PC-9 (cell line): ENCODE measurements around the gene NAT16.

Source experiments
- EZH2 ChIP-seq: fragments of 200-600 bp; sonication (generic); IDR thresholded peaks from 2 replicates; pipeline ENCODE4 v1.8.0; 2017; ENCODE audit warnings: antibody characterized with exemption, low read depth
- TF ChIP-seq, protein P1 (sequence below): fragments of 200-600 bp; sonication (generic); conservative IDR thresholded peaks from 2 replicates; pipeline ENCODE4 v1.6.1; 2017; ENCODE audit warnings: mixed run types, antibody characterized with exemption, mild to moderate bottlenecking, moderate library complexity

DNA sequence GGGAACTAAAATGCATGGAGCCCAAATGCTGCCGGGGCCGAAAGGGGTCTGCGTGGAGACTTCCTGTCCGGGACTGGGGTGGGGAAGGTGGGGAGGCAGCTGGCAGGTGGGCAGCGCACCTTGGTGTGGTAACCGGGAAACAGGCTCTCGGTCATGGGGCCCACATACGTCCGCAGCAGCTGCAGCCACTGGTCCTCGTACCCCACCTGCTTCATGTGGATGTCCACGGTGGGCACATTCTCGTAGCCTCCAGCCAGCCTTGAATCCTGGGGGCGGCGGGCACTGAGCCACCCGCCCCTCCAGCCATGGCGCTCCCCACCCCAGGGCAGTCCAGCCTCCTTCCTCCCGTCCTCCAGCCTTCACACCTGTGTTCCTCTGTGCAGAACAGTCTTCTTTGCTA lies 27.4 kb upstream of the NAT16 start:
- no peak for TF ChIP-seq EZH2
- TF ChIP-seq, protein P1, sequence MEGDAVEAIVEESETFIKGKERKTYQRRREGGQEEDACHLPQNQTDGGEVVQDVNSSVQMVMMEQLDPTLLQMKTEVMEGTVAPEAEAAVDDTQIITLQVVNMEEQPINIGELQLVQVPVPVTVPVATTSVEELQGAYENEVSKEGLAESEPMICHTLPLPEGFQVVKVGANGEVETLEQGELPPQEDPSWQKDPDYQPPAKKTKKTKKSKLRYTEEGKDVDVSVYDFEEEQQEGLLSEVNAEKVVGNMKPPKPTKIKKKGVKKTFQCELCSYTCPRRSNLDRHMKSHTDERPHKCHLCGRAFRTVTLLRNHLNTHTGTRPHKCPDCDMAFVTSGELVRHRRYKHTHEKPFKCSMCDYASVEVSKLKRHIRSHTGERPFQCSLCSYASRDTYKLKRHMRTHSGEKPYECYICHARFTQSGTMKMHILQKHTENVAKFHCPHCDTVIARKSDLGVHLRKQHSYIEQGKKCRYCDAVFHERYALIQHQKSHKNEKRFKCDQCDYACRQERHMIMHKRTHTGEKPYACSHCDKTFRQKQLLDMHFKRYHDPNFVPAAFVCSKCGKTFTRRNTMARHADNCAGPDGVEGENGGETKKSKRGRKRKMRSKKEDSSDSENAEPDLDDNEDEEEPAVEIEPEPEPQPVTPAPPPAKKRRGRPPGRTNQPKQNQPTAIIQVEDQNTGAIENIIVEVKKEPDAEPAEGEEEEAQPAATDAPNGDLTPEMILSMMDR = no peak
